ENCODE data around the gene TM2D1. TPM values are rescaled to one million over a fixed set of nuclear protein-coding genes. Genes with fewer than 3 reads are reported as not detected.

Gene TM2D1
- total RNA-seq, 1 experiment from 2014 or later: 22.7 TPM

- TF ChIP-seq REST (IDR thresholded peaks at IDR 0.05; ENCODE audit: low read depth) (no peak), RAD21 (IDR thresholded peaks at IDR 0.05; ENCODE audit: low read depth) (peak; percentile 5; the same call in 1 of the 2 replicates), ZFX (IDR thresholded peaks at IDR 0.05) (no peak)
- TF ChIP-seq, protein P1, sequence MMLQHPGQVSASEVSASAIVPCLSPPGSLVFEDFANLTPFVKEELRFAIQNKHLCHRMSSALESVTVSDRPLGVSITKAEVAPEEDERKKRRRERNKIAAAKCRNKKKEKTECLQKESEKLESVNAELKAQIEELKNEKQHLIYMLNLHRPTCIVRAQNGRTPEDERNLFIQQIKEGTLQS (IDR thresholded peaks at IDR 0.05): no peak
Observed at GRCh38 chr1:61741711-61742619, 17.0 kb upstream of the TM2D1 start, which contains the start of gene PATJ (continued).

GRCh38 chr1:61740751-61741700 is 16.1 kb upstream of the TM2D1 start:
- no peak overlapping the region for H2AFZ ChIP-seq (ENCODE audit: low read depth, low read length, poor library complexity, severe bottlenecking)
- H3K4me3 ChIP-seq (replicated peaks in 1 of 2; ENCODE audit: low read depth in 1 of 2, low read length in 2 of 2): peak overlapping the region; percentile 82 to 92
- no peaks in the 10 kb centered on the region for H3K27me3 ChIP-seq (ENCODE audit: insufficient read depth, low read length)
- intact Hi-C loops (cut with micrococcal nuclease): no loop called here
- ChIA-PET RAD21 (ENCODE audit: low non-redundant PET in 1 of 2, low total read pairs in 2 of 2, uncharacterized antibody in 2 of 2, unreplicated experiment in 2 of 2) (no interaction called here), POLR2A (no interaction called here), CTCF (no interaction called here)
- DNase-seq (ENCODE audit: low read depth, low spot score) (no peak), ATAC-seq (no peak)
- H3K9me2 ChIP-seq (ENCODE audit: insufficient read depth): no peaks in the 10 kb centered on the region
- no peaks in the 10 kb centered on the region for H3K36me3 ChIP-seq (ENCODE audit: control insufficient read depth in 1 of 2, insufficient read depth in 2 of 2, low read length in 2 of 2)
- peak overlapping the region; percentile 79 for H3K4me2 ChIP-seq (ENCODE audit: low read length)
- peaks cover 25% of the 10 kb centered on the region for H3K79me2 ChIP-seq (ENCODE audit: insufficient read depth, low read length)
- no peaks in the 10 kb centered on the region for H3K9me3 ChIP-seq (ENCODE audit: control insufficient read depth in 1 of 2, insufficient read depth in 1 of 2, low read depth in 1 of 2, low read length in 2 of 2)
- peak overlapping the region; percentile 91 for H3K27ac ChIP-seq (ENCODE audit: low read depth, low read length)
- peak overlapping the region; percentile 83 for H3K9ac ChIP-seq (ENCODE audit: low read length)
- peaks cover 14 to 27% of the 10 kb centered on the region in 2 experiments; a peak in 3 of 4 replicates for H3K4me1 ChIP-seq (ENCODE audit: control insufficient read depth in 1 of 2, insufficient read depth in 2 of 2, low read length in 2 of 2)
- BruUV-seq (replicated peaks): no TSS peak
- no peaks in the 10 kb centered on the region for H4K20me1 ChIP-seq (ENCODE audit: insufficient read depth)
- TF ChIP-seq EZH2phosphoT487 (IDR thresholded peaks at IDR 0.05; ENCODE audit: borderline replicate concordance) (no peak), POLR2AphosphoS5 (IDR thresholded peaks at IDR 0.05; ENCODE audit: low read depth, low read length) (no peak), ELF1 (IDR thresholded peaks at IDR 0.05; ENCODE audit: borderline replicate concordance, low read depth) (no peak), SRF (IDR thresholded peaks at IDR 0.05; ENCODE audit: low read depth) (no peak)

All from HCT116 (cell line).